Breast epithelium (tissue), 3 donors: ENCODE measurements around the gene PFDN1.

Experiments used
- POLR2A ChIP-seq: fragments of 450-650 bp; IDR thresholded peaks from one replicate; pipeline ENCODE4 v1.6.1; 2016; ENCODE audit warnings: antibody characterized with exemption, mild to moderate bottlenecking, moderate library complexity
- POLR2AphosphoS5 ChIP-seq, 3 donors: sonication (generic); formaldehyde crosslinking; IDR thresholded peaks; one replicate each; pipeline ENCODE4 v1.6.1; 2017; ENCODE audit warnings: antibody characterized with exemption in 3 of 3
- TF ChIP-seq, protein P1 (sequence below), 3 donors: fragments of 450-650 bp; IDR thresholded peaks; one replicate each; pipeline ENCODE4 v1.5.1; 2016 to 2017; ENCODE audit warnings: antibody characterized with exemption in 3 of 3, mild to moderate bottlenecking in 3 of 3, moderate library complexity in 3 of 3

GRCh38 chr5:140301136-140301535, 1.8 kb downstream of the PFDN1 start:
- TF ChIP-seq POLR2A, result no peak
- TF ChIP-seq, protein P1, sequence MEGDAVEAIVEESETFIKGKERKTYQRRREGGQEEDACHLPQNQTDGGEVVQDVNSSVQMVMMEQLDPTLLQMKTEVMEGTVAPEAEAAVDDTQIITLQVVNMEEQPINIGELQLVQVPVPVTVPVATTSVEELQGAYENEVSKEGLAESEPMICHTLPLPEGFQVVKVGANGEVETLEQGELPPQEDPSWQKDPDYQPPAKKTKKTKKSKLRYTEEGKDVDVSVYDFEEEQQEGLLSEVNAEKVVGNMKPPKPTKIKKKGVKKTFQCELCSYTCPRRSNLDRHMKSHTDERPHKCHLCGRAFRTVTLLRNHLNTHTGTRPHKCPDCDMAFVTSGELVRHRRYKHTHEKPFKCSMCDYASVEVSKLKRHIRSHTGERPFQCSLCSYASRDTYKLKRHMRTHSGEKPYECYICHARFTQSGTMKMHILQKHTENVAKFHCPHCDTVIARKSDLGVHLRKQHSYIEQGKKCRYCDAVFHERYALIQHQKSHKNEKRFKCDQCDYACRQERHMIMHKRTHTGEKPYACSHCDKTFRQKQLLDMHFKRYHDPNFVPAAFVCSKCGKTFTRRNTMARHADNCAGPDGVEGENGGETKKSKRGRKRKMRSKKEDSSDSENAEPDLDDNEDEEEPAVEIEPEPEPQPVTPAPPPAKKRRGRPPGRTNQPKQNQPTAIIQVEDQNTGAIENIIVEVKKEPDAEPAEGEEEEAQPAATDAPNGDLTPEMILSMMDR (IDR thresholded peaks at IDR 0.05), result no peak
- no peak for TF ChIP-seq POLR2AphosphoS5 (IDR thresholded peaks at IDR 0.05)
